HG03354 (cell line): ENCODE measurements around the gene TOP3B.
A peak's percentile ranks its signal among the peaks of the same experiment; 100 is the strongest.
"Not testable (repeated sequence)": the region's sequence is repeated elsewhere in the genome, so short reads cannot be mapped to it uniquely, and the experiment has no call there.

Experiments used
- ATAC-seq: cut with Tn5 transposase; IDR thresholded peaks from one replicate; pipeline ENCODE4 v1.9.1; 2021; ENCODE audit warnings: mild to moderate bottlenecking; ENCODE audit not compliant: unreplicated experiment, poor library complexity, severe bottlenecking

The TOP3B gene

GRCh38 chr22:21948390-21948789 is 34.2 kb downstream of the TOP3B start:
- no peak for ATAC-seq

GRCh38 chr22:21947040-21948014 is 35.3 kb downstream of the TOP3B start:
- ATAC-seq, result no peak

DNA sequence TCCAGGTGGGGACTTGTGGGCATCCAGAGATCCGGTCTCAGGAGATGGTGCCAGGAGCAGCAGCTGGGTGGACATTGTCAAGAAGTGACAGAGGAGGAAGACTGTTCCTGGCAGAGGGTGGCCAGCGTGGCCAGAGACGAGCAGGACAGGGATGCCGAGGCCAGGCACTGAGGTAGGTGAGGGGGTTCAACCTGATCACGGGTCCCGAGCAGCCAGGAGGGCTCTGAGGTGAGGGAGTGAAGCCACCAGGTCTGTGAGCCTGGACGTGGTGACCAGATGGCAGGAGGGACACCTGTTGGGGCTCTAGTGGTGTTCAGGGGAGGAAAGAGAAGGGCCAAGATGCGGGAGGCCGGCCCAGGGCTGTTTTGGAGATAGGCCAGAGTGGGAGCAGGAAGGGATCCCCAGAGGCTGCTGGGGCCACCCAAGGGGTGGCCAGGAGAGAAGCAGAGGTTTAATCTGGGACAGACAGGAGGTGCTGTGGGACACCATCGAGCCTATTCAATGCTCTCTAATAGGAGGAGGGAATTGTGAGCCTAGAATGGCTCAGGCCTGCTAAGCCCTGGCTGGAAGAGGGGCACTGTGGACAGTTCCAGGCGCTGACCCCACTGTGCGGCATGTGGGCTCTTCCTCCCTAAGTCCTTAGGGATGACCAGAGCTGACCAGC is 36.2 kb downstream of the TOP3B start:
- no peak for ATAC-seq

DNA sequence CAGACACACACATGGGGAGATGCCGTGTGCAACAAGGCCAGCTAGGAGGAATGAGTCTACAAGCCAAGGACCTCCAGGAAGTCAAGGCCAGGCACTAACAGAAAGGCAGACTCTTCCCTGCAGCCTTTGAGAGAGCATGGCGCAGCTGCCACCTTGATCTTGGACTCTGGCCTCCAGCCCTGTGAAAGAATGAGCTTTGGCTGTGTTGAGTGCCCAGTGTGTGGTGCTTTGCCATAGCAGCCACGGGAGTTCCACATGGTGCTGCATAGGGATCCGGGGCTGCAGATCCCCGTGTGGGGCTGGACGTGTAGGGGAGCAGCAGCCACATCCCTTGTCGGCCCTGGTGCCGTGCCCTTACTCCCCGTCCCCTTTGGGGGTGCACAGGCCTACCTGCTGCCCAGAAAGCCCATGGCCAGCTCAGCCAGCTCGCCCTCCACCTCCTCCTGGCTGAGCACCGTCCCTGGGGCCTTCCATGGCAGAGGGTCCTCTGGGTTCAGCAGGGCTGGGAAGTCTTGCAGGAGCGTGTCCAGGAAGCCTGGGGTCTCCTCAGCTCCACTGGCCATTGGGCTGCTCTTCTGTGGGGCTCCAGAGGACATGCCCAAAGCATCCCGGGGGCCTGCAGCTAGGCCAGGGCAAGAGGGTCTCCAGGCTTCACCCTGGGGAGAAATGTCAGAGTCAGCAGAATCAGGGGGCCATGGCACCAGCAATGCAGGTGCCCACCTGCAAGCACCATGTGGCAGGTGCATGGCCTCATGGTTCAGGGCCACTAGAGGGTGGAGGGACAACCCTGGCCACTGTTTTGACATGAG is 36.9 kb downstream of the TOP3B start:
- no peak for ATAC-seq

GRCh38 chr22:21944871-21945270 is 37.7 kb downstream of the TOP3B start:
- ATAC-seq, result no peak

- no peak for ATAC-seq
Measured at GRCh38 chr22:21943571-21944448, 38.8 kb downstream of the TOP3B start.

DNA sequence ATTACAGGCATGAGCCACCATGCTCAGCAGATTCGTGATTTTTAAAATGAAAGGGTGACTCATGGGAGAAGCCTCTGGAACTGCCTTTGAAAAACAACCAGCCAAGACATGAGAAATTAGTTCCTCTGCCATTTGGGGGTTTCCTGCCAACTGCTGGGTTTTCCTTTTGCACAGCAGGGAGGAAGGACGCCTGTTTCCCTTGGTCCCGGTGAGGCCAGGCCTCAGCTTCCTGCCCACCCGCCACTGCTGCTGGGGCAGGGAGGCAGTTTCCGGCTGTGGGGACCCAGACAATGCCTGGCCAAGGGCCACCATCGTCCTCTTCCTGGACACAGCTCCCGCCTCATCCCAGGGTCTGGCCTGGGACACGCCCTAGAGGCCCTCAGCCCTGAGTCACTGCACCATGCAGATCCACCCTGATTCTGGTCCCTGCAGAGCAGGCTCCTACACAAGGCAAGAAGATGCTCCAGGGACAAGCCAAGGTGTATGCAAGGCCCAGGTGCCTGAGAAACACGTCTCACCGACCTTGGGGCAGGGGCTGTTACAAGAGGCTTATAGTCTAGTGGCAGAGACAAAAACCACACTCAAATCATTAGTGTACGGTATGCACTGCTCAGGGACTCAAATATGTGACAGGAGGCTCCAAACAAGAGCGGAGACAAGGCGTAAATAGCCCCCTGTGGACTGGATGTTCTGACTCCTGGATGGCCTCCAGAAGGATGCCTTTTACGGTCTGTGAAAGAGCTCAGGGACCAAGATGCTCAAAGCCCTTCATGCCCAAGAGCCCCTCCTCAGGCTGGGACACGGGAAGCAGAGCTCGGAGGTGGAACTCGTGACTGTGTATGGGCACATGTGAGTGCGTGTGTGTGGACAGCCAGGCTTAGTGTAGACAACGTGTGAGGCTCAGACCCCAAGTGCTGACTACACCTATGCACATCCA is 39.9 kb downstream of the TOP3B start:
- ATAC-seq, result no peak

GRCh38 chr22:21941921-21942320 is 40.7 kb downstream of the TOP3B start:
- no peak for ATAC-seq

DNA sequence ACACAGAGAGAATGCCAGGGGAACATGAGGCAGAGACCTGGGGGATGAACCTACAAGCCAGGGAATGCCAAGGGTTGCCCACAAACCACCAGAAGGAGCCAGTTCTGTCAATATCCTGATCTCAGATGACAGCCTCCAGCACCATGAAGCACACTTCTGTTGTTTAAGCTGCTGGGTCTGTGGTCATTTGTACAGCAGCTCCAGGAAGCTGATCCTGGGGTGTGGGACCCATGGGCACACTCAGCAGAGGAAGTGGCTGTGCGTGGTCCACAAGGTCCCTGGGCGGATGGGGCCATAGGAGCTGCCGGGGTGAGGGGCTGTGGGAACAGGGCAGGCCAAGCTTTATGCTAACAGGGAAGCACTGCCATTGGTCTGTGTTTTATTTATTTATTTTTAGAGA is 42.1 kb downstream of the TOP3B start:
- ATAC-seq, result no peak

DNA sequence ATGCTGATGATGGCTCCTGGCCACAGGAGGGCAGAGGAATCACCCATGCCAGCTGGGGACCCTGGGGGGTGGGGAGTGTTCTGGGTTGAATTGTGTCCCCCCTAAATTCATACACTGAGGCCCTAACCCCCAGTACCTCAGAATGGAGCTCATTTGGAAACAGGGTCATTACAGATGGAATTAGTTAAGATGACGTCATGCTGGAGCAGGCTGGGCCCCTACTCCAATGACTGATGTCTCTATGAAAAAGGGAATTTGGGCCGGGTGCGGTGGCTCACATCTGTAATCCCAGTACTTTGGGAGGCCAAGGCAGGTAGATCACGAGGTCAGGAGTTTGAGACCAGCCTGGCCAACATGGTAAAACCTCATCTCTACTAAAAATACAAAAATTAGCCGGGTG is 42.7 kb downstream of the TOP3B start:
- ATAC-seq, result not testable (repeated sequence)

DNA sequence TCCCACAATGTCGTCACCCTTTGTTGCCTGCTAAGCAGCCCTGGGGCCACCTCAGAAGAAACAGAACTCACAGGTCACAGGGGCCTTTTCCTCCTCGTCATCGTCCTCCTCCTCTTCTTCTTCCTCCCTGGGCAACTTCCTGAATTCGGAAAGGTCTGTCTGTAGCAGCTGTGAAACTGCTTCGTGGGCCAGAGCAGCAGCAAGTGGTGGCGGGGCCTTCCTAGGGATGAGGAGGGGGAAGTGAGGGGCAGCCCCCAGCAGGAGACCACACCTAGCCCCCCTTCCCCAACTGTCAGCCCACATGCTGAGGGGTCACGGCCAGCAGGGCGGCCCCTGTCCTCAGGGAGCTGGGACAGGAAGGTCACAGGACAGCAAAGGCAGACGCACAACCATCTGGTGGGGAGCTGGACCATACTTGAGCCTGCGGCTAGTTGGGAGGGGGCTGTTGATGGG is 43.1 kb downstream of the TOP3B start:
- no peak for ATAC-seq

DNA sequence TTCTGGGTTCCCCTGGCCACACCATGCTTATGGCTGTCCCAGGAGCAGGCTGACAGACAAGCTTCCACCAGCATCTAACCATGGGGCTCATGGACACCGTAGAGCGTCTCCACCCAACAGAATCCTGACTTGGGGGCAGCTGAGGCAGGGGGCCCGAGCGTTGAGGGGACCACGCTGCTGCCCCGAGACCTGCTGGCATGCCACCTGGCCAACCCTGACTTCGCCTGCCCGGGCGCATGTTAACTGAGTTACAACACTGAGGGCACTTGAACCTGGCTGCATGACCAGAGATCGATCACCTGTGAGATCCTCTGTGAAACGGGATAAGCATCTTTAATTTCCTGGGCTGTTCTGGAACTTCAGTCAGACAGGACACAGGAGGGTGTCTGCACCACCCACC is 43.7 kb downstream of the TOP3B start:
- no peak for ATAC-seq

DNA sequence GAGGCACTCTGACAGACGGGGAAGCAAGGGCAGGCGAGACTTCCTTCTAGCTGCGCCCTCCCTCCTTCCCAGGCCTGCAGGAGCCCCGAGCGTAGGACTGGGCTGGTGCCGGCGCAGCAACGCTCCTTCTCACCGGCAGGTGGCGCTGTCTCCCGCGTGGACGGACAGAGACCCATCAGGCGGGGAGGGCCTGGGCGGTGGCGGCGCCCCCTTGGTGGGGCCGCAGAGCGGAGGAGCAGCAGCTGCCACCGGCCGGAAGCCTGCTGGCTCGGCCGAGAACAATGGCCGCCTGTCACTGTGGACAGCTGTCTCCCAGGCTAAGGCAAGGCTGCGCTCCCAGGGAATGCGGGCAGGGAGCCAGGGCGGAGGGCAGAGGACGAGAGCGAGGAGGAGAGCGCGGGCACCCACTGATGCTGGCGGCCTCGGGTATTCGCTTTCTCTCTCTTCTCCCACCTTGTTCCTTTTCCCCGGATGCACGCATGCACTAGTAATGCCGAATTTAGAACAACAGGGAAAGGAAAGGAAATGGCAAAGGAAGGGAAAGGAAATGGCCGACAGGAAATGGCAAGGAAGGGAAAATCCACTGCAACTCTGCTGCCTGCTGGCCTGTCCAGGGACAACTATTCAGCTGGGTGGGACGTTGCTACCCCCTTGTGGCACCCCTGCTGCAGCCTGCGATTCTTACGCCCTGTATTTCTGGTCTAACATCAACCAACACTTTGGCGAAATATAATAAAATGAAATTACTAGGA is 44.3 kb downstream of the TOP3B start:
- ATAC-seq, result peak; percentile 87

- ATAC-seq, result no peak
Measured at GRCh38 chr22:21937821-21938070, 44.8 kb downstream of the TOP3B start.

DNA sequence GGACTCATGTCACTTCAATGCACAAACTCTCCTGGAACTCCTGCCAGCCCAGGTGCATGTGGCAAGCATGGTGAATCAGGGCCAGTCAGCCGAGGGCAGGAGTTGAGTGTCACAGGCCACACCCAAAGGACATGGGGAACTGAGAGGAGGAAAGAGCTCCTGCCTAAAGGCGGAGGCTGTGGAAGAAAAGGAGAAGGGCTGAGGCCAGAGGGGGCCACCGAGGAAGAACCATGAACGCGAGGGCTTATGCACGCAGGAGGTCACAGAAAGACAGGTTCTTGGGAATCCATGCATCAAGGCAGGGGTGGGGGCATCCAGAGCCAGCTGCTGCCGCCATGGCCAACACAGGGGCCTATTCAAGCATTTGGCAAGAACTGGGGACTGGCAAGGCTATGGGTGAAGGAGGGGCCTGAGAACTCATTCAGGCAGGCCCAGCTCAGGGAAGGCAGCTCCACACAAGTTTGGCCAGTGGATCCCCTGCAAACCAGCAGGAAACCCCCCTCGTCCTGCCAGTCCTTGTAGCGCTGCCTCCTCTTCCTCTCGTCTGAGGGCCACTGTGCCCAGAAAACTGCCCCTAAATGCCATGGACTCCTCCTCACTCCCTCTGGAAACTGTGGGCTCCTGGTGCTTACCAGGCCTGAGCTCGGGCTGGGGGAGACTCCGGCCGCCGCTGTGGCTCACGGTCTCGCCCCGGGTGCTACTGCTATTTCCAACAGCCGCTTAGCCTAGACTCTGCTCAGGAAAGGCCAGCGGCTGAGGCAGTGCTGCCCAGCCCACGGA is 45.4 kb downstream of the TOP3B start:
- no peak for ATAC-seq

DNA sequence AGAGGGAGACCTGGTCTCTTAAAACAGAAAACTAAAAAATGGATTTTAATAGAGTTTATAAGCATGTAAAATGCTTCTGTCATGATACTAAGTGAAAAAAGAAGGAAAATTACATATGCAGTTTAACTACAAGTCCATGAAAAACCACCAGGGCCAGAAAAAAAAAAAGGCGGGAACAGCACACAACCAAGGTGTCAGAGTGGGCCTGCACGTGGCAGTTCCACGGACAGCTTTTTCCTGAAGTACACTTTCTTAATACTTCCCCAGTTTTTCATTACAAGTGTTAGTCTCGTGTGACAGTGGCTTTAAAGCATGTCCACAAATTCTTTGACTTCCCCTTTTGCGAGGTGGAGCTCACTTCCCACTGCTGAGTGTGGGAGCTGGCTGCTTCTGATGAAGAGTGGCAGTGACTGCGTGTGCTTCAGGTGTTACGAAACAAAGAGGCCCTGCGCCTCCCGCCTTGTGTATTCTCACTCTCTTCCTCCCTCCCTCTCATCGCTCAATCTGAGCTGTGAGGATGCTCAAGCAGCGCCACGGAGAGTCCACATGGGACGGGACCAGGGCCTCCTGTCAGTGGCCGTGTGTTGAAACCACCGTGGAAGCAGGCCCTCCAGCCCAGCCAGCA is 46.3 kb downstream of the TOP3B start:
- ATAC-seq, result no peak

- ATAC-seq, result no peak
Measured at GRCh38 chr22:21933910-21934309, 48.7 kb downstream of the TOP3B start.
